NCI-H1048 (cell line): ENCODE measurements around the gene PMCH.
"Not testable (repeated sequence)": the region's sequence is repeated elsewhere in the genome, so short reads cannot be mapped to it uniquely, and the experiment has no call there.

ENCODE experiments used
- DNase-seq: peaks from one replicate; lab custom pipeline; 2025; lab: John Stamatoyannopoulos, UW

PMCH gene

GRCh38 chr12:102197789-102198188 is at the start of gene PMCH:
Gene PMCH, minus strand, starts transcription at chr12:102197833. Its CDS starts 63 bp downstream, at chr12:102197770.
- DNase-seq = no peak

GRCh38 chr12:102240859-102241258 is 43.2 kb upstream of the PMCH start:
- DNase-seq = not testable (repeated sequence)

GRCh38 chr12:102234599-102234998 is 37.0 kb upstream of the PMCH start:
- DNase-seq = no peak

- no peak for DNase-seq
Observed at GRCh38 chr12:102232446-102232845, 34.8 kb upstream of the PMCH start.

GRCh38 chr12:102232036-102232435 is 34.4 kb upstream of the PMCH start:
- no peak for DNase-seq

- DNase-seq = no peak
Observed at GRCh38 chr12:102227954-102228353, 30.3 kb upstream of the PMCH start.

GRCh38 chr12:102220736-102221135 is 23.1 kb upstream of the PMCH start:
- DNase-seq = no peak

GRCh38 chr12:102215992-102216691 is 18.5 kb upstream of the PMCH start:
- no peak for DNase-seq

GRCh38 chr12:102204025-102204424 is 6.4 kb upstream of the PMCH start:
- no peak for DNase-seq

- no peak for DNase-seq
Observed at GRCh38 chr12:102202556-102202955, 4.9 kb upstream of the PMCH start.

GRCh38 chr12:102201436-102202061 is 3.9 kb upstream of the PMCH start:
- no peak for DNase-seq

- no peak for DNase-seq
Observed at GRCh38 chr12:102195826-102196225, 1.8 kb downstream of the PMCH start.

- DNase-seq = no peak
Observed at GRCh38 chr12:102182635-102183034, 15.0 kb downstream of the PMCH start.

GRCh38 chr12:102174761-102175160 is 22.9 kb downstream of the PMCH start:
- no peak for DNase-seq

GRCh38 chr12:102174117-102174516 is 23.5 kb downstream of the PMCH start:
- DNase-seq = no peak

- no peak for DNase-seq
Observed at GRCh38 chr12:102172436-102172835, 25.2 kb downstream of the PMCH start.

GRCh38 chr12:102171951-102172350 is 25.7 kb downstream of the PMCH start:
- no peak for DNase-seq

GRCh38 chr12:102169922-102170621 is 27.6 kb downstream of the PMCH start:
- DNase-seq = no peak

GRCh38 chr12:102167821-102168604 is 29.6 kb downstream of the PMCH start:
- no peak for DNase-seq

- no peak for DNase-seq
Observed at GRCh38 chr12:102163383-102163782, 34.2 kb downstream of the PMCH start.

- not testable (repeated sequence) for DNase-seq
Observed at GRCh38 chr12:102155206-102155605, 42.4 kb downstream of the PMCH start.

- not testable (repeated sequence) for DNase-seq
Observed at GRCh38 chr12:102147062-102147587, 50.5 kb downstream of the PMCH start.
